Ureter (tissue), 1 donor: ENCODE data around the gene IGFL2. TPM values are rescaled to one million over a fixed set of nuclear protein-coding genes. Genes with fewer than 3 reads are reported as not detected.
"Not testable (repeated sequence)": the region's sequence is repeated elsewhere in the genome, so short reads cannot be mapped to it uniquely, and the experiment has no call there.

Experiments
- DNase-seq: peaks from one replicate; pipeline ENCODE4 v3.0.0-alpha.2; 2020; ENCODE audit warnings: low spot score
- total RNA-seq: library from RNA; stranded (reverse); gene quantifications from one replicate; pipeline ENCODE4 v1.2.4, GENCODE V29; 2023
- donor health status: DM: yes; HTN: yes; CAD: no.

The IGFL2 gene
- total RNA-seq, 1 donor from 2014 or later = not detected

GRCh38 chr19:46189971-46190888 lies 42.2 kb downstream of the IGFL2 start:
- DNase-seq = no peak

DNA sequence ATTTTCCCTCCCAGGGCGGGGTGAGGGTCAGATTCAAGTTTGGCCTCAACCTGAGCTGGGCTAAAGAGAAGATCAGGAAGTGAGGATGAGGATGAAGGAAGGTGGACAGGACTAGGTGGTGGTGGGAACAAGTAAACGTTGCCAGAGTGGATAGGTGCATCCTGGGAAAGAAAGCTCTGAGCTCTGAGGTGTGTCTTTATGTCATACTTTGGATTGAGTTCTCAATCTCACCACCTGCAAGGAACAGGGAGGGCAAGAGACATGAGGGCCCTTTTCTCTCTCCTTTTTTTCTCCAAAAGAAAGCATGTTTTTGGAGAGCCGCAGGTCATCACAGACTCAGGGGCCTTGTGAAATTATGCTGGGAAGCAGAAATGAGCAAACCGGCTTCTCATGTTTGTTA lies 43.3 kb downstream of the IGFL2 start:
- no peak for DNase-seq

DNA sequence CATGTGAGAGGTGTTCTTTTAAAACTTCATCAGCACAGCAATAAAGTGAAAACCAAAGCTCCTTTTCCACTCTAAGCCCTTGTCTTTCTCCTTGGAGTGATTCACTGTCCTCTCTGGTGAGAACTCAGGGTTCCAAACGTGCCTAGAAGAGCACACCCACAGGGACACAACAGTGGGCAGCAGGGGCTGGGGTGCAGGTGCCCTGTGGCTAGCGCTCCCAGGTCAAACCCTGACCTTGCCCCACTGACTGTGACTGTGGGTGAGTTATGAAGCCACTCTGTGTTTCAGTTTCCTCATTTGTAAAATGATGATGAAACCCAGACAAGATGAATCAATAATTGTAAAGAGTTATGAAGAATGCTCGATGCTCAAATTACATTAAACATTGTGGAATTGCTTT lies 43.9 kb downstream of the IGFL2 start:
- no peak for DNase-seq

- DNase-seq = not testable (repeated sequence)
Observed at GRCh38 chr19:46192626-46192991, 44.6 kb downstream of the IGFL2 start.

DNA sequence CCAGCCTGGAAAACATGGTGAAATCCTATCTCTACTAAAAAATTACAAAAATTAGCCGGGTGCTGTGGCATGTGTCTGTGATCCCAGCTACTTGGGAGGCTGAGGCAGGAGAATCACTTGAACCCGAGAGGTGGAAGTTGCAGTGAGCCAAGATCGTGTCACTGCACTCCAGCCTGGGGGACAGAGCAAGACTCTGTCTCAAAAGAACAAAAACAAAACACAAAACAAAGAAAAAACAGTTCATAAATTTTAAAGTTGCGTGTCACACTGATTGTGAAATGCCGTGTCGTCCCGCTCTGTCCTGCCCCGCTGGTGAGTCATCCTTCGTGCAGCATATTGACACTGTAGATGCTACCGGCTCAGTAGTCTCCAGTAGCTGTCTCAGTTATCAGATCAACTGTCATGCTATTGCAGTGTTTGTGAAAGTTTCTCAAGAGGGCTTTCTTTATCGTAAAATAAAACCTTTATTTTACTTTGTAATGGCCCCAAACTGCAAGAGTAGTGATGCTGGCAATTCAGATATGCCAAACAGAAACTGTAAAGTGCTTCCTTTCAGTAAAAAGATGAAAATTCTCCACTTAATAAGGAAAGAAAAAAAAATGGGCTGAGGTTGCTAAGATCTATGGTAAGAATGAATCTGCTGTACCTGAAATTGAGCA lies 45.1 kb downstream of the IGFL2 start:
- DNase-seq = no peak

DNA sequence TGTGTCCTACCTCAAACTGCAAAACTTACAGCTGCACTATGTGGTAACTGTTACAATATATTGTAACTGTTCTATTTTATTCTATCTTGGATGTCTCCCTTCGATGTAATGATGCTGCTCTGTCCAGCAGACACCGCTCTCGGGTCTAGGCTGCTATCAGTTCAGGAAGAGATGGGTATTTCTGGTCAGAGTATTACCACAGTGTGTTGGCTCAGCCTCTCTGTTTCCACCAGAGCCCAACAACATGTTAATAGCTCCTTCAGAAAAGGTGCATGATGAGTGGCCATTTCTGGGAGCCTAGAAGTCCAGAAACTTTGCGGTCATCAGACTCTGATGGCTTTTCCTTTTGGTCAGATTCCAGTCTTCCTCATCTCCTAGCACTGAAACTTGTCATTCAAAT lies 45.6 kb downstream of the IGFL2 start:
- no peak for DNase-seq

DNA sequence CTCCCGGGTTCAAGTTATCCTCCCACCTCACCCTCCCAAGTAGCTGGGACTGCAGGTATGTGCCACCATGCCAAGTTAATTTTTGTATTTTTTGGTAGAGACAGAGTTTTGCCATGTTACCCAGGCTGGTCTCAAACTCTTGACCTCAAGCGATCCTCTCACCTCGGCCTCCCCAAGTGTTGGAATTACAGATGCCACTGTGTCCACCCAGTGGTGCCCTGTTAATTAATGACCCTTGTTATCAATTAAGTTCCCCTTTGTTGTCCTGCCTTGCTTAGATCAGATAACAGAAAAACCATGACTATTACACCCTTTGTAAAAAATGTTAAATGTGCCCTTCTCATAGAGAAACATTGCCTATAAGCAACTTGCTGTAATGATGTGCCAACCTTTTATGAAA lies 47.1 kb downstream of the IGFL2 start:
- no peak for DNase-seq

DNA sequence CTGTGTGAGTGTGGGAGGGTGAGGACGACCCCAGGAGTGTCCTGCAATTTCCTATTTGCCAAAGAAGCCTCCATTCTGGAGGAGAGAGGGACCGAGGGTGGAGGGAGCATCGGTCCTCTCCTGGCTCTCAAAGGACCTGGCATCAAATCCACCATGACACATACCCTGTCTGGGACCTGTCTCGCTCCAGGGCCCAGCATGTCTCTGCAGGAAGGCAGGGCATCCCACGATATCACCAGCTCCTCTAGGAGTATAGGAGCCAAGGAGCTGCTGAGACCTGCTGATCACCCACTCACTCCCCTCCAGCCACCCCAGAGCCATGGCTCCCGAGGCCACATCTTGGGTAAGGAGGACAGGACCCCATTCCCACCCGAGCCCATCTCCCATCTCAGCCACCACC lies 47.9 kb downstream of the IGFL2 start:
- DNase-seq = not testable (repeated sequence)

- DNase-seq = no peak
Observed at GRCh38 chr19:46196410-46197124, 48.5 kb downstream of the IGFL2 start.

DNA sequence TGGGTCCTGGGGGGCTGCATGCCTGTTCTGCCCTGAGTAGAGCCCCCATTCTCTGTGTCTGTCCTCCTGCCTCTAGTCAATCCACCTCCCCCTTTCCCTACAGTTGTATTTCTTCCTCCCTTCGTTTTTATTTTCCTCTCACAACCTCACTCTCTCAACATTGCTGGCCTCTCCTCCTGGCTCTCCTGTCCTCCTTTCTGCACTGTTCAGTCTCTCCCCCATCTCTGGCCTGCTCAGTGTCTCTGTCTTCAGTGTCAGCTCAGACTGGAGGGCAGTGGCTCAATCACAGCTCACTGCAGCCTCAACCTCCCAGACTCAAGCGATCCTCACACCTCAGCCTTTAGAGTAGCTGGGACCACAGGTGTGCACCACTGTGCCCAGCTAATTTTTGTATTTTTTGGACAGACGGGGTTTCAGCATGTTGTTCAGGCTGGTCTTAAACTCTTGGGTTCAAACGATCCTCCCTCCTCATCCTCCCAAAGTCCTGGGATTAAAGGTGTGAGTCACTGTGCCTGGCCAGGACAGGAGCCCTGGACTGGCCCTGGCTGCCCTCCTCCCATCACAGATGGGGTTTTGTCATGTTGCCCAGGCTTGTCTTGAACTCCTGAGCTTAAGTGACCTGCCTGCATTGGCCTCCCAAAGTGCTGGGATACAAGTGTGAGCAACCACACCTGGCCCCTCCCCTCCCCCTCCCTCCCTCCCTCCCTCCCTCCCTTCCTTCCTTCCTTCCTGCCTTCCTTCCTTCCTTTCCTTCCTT lies 49.5 kb downstream of the IGFL2 start:
- DNase-seq = no peak

DNA sequence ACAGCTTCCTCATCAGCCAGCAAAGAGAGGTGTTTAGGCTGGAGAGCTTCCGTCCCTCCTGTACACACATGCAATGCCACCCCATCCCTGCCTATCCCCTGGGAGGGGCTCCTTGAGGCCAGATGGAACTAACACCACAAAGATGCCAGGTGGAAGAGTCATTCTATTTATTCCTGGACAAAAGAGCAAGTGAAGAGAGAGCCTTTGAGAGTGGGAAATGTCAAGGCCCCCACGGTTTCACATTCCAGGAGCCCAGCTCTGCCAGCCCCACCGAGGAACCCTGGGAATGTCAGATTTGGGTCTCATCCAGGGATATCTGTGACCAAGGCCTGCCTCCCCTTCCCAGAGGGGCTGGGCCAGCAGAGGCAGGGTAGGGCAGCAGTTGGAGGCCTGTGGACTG lies 50.7 kb downstream of the IGFL2 start:
- DNase-seq = no peak

DNA sequence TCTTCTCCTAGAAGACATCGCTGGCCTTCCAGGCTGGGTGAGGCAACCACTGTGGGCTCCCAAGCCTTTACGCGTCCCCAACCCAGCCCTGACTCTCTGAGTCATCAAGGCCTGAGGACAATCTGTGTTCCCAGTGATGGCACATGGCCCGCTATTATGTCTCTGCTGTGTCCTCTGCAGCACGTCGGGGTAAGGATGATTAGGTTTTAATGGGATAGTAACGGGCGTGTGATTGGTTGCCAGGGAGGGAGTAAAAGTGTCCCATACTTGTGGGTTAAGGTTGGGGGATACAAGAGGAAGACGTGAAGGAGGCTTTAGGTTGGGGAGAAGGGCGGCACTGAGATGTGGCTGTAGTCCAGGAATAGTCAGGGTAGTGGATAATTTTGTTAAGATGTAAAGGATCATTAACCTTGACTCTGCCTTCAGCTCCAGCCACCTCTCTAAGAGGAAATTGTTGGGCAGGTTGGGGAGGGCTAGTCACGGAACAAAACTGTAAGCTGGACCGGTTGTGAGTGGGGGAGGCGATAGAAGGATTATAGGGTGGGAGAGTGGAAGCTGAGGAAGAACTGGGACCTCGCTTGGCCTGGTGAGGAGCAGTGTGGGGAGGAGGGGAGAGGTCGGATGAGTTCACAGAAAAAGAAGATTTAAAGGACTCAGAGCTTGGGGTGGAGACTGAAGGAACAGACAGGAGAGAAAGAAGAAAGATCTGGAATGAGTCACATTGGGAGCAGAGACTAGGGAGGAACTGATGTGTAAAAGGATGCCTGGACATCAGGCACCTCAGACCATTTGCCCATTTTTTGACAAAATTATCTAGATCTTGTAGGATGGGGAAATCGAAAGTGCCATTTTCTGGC lies 53.6 kb downstream of the IGFL2 start:
- DNase-seq = no peak

GRCh38 chr19:46202426-46202825 lies 54.4 kb downstream of the IGFL2 start:
- no peak for DNase-seq

GRCh38 chr19:46202872-46203860 lies 55.1 kb downstream of the IGFL2 start:
- DNase-seq = no peak

GRCh38 chr19:46204008-46204407 lies 56.0 kb downstream of the IGFL2 start:
- DNase-seq = no peak

DNA sequence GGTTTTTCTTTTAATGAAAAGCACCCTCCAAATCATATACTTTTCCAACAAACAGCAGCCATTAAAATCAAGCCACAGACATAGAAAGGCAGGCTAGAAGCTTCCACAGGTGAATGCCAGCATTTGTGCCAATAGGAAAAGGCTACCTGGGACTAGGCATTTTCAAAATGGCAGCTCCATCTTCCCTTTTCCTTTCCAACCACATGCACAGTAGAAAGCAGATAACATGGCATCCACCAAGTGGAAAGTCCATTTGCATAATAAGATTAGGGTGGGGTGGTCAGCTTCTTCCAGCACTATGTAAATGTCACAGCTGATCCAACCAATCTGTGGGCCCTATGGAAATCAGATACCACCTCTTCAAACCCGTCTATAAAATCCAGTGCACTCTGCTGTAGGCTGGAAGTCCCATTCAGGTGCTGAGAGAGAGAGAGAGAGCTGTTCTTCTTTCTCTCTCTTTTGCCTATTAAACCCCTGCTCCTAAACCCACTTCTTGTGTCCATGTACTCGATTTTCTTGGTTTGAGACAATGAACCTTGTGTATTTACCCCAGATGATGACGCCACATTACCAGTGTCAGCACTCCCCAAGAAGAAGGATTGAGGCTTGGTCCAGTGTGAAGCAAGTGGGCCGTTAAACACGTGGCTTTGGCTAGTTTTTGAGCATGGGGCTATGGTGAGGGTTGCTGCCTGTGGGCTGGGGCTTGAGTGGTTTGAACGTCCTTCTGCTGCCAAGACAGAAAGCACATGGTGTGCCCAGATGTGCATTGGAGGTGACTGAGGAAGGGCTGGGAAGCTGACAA lies 57.3 kb downstream of the IGFL2 start:
- no peak for DNase-seq

DNA sequence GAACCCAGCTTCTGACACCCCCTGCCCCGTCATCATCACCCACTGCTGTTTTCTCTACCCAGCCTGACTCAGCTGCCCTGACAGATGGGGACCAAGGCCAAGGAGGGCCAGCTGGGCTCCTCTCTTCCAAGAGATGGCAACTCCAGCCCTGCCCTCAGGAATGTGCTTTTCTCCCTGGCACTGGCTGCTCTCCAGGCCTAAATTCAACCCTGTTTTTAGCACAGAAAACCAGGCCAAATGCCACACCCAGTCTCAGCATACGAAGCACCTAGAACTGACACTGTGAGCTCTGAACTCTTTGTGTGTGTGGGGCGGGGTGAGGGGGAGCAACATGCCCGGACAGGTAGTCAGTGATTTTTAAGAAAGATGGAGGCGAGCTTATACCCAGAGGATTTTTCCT lies 58.1 kb downstream of the IGFL2 start:
- no peak for DNase-seq

DNA sequence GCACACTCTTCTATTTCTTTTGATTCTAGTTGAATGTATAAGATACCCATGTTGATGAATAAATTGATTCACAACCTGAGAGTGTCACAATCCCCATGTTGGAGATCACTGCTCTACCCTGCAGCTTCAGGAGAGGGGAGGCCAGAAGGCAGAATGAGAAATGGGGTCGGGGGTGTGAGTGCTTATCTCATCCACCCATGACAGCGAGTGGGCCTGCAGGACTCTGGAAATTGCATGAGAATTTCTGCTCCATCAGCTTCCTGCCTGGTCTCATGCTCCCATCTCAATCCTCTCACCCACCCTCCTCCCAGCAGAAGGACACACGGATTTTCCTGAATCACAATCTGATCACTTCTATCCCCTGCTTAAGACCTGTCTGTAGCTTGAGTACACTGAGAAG lies 58.6 kb downstream of the IGFL2 start:
- no peak for DNase-seq

- DNase-seq = not testable (repeated sequence)
Observed at GRCh38 chr19:46207858-46208257, 59.8 kb downstream of the IGFL2 start.
